Measurements from ENCODE around the gene RARA.

RARA gene

GRCh38 chr17:40346765-40347158 is 37.8 kb downstream of the RARA start:
- DNase-seq = no peak

- no peak for DNase-seq
Measured at GRCh38 chr17:40347319-40348135, 38.5 kb downstream of the RARA start.

GRCh38 chr17:40348136-40348504 is 39.1 kb downstream of the RARA start:
- no peak for DNase-seq

GRCh38 chr17:40348562-40349476 is 39.8 kb downstream of the RARA start:
- no peak for DNase-seq

GRCh38 chr17:40349477-40349894 is 40.5 kb downstream of the RARA start:
- no peak for DNase-seq

GRCh38 chr17:40349895-40350688 is 41.1 kb downstream of the RARA start:
- DNase-seq = no peak

GRCh38 chr17:40350689-40351358 is 41.8 kb downstream of the RARA start:
- no peak for DNase-seq

GRCh38 chr17:40351359-40352236 is 42.6 kb downstream of the RARA start:
- DNase-seq = no peak

GRCh38 chr17:40352237-40352778 is 43.3 kb downstream of the RARA start:
- no peak for DNase-seq

- no peak for DNase-seq
Measured at GRCh38 chr17:40352779-40353394, 43.9 kb downstream of the RARA start.

- DNase-seq = no peak
Measured at GRCh38 chr17:40354221-40355122, 45.5 kb downstream of the RARA start.

- peak in 1 of 2 experiments; percentile 15 for DNase-seq
Measured at GRCh38 chr17:40355123-40355803, 46.3 kb downstream of the RARA start.

GRCh38 chr17:40355804-40356758 is 47.1 kb downstream of the RARA start:
- DNase-seq = no peak

GRCh38 chr17:40356990-40357881 is 48.3 kb downstream of the RARA start:
- DNase-seq = no peak

- peak in 1 of 2 experiments; percentile 73 for DNase-seq
Measured at GRCh38 chr17:40358323-40359038, 49.5 kb downstream of the RARA start.

GRCh38 chr17:40360091-40360490 is 51.1 kb downstream of the RARA start:
- no peak for DNase-seq

All from cerebellar nuclear complex (tissue), 1 donor.